IMR-90 (cell line): ENCODE measurements around the gene DOK6. TPM values are rescaled to one million over a fixed set of nuclear protein-coding genes. Genes with fewer than 3 reads are reported as not detected.

Experiments used
- ATAC-seq: fragments of 200-7000 bp; cut with Tn5 transposase; 2 replicates; pipeline ENCODE4 v1.9.1; 2020; ENCODE audit warnings: low read depth, mild to moderate bottlenecking, moderate library complexity
- BruUV-seq: library from RNA; stranded (reverse); fragments of 400-500 nt; replicated peaks from 2 replicates; lab custom pipeline; 2021; lab: Mats Ljungman, UMichigan
- CTCF ChIA-PET: fragments of 300-600 bp; formaldehyde crosslinking; extraction: SDS; loops from one replicate; lab custom pipeline; 2021; ENCODE audit warnings: antibody characterized with exemption; lab: Yijun Ruan, JAX
- POLR2A ChIA-PET: fragments of 300-600 bp; sonication (Branson Sonifier 250); formaldehyde crosslinking; loops from one replicate; lab custom pipeline; 2022; ENCODE audit warnings: antibody characterized with exemption; ENCODE audit not compliant: unreplicated experiment; lab: Charles Lee
- DNase-seq: peaks from one replicate; pipeline ENCODE4 v3.0.0; 2013
- H2AFZ ChIP-seq: replicated peaks from 2 replicates; pipeline ENCODE3; 2013; ENCODE audit warnings: low read length, mild to moderate bottlenecking; ENCODE audit not compliant: poor library complexity
- H2AK5ac ChIP-seq: 2 replicates; pipeline ENCODE4 v1.6.1; 2013; ENCODE audit warnings: low read depth, low read length, inconsistent platforms
- H2AK9ac ChIP-seq: replicated peaks from 2 replicates; pipeline ENCODE3; 2013; ENCODE audit warnings: mild to moderate bottlenecking, low read depth, low read length, moderate library complexity; ENCODE audit not compliant: poor library complexity
- H2BK120ac ChIP-seq: 2 replicates; pipeline ENCODE4 v1.6.1; 2013; ENCODE audit warnings: low read depth, low read length, inconsistent platforms
- H2BK15ac ChIP-seq: 3 replicates; pipeline ENCODE4 v1.6.1; 2013; ENCODE audit warnings: low read depth, low read length, inconsistent platforms
- H2BK20ac ChIP-seq: 2 replicates; pipeline ENCODE4 v1.6.1; 2013; ENCODE audit warnings: low read depth, mild to moderate bottlenecking, inconsistent platforms, low read length, moderate library complexity
- H2BK5ac ChIP-seq: 2 replicates; pipeline ENCODE4 v1.6.1; 2013; ENCODE audit warnings: mild to moderate bottlenecking, low read depth, low read length, inconsistent platforms; ENCODE audit not compliant: poor library complexity, severe bottlenecking
- H3K14ac ChIP-seq: replicated peaks from 2 replicates; pipeline ENCODE4 v1.6.1; 2013; ENCODE audit warnings: low read depth, low read length, inconsistent platforms
- H3K18ac ChIP-seq: 2 replicates; pipeline ENCODE4 v1.6.1; 2013; ENCODE audit warnings: low read depth, low read length, control low read depth
- H3K23ac ChIP-seq: 2 replicates; pipeline ENCODE4 v1.6.1; 2013; ENCODE audit warnings: low read depth, low read length, inconsistent platforms
- H3K27ac ChIP-seq: 2 replicates; pipeline ENCODE4 v1.5.1; 2013; ENCODE audit warnings: mild to moderate bottlenecking, control low read depth, low read length; ENCODE audit not compliant: insufficient read depth
- H3K27me3 ChIP-seq: 2 replicates; pipeline ENCODE4 v1.6.1; 2013; ENCODE audit warnings: low read length; ENCODE audit not compliant: control insufficient read depth, insufficient read depth
- H3K36me3 ChIP-seq: 2 replicates; pipeline ENCODE4 v1.6.1; 2013; ENCODE audit warnings: low read length, mixed read lengths; ENCODE audit not compliant: control insufficient read depth, insufficient read depth
- H3K4ac ChIP-seq: 2 replicates; pipeline ENCODE4 v1.6.1; 2013; ENCODE audit warnings: low read depth, low read length, inconsistent platforms
- H3K4me1 ChIP-seq: 2 replicates; pipeline ENCODE4 v1.6.1; 2013; ENCODE audit warnings: low read length, mixed read lengths; ENCODE audit not compliant: control insufficient read depth, insufficient read depth
- H3K4me2 ChIP-seq: 2 replicates; pipeline ENCODE4 v1.6.1; 2013; ENCODE audit warnings: low read depth, mild to moderate bottlenecking, control low read depth, low read length, moderate library complexity
- H3K4me3 ChIP-seq: 2 replicates; pipeline ENCODE4 v1.5.1; 2013; ENCODE audit warnings: low read depth, mild to moderate bottlenecking, control low read depth, low read length, moderate library complexity; ENCODE audit not compliant: insufficient read depth
- H3K56ac ChIP-seq: 2 replicates; pipeline ENCODE4 v1.6.1; 2013; ENCODE audit warnings: low read length, inconsistent platforms; ENCODE audit not compliant: insufficient read depth; ENCODE audit errors: extremely low read depth
- H3K79me1 ChIP-seq, 2 experiments: 2 replicates each; pipeline ENCODE4 v1.6.1; 2013; ENCODE audit warnings: low read length in 2 of 2, inconsistent platforms in 1 of 2, low read depth in 1 of 2
- H3K9ac ChIP-seq: 2 replicates; pipeline ENCODE4 v1.6.1; 2013; ENCODE audit warnings: low read depth, low read length, control low read depth
- H3K9me1 ChIP-seq: 2 replicates; pipeline ENCODE4 v1.6.1; 2013; ENCODE audit warnings: low read length, inconsistent platforms; ENCODE audit not compliant: insufficient read depth
- H3K9me3 ChIP-seq: 2 replicates; pipeline ENCODE4 v1.6.1; 2013; ENCODE audit warnings: low read length; ENCODE audit not compliant: control insufficient read depth, insufficient read depth
- H4K20me1 ChIP-seq: 2 replicates; pipeline ENCODE4 v1.6.1; 2013; ENCODE audit warnings: low read length, inconsistent platforms; ENCODE audit not compliant: insufficient read depth
- H4K5ac ChIP-seq: 2 replicates; pipeline ENCODE4 v1.6.1; 2013; ENCODE audit warnings: mild to moderate bottlenecking, low read depth, low read length, control low read depth
- H4K8ac ChIP-seq, 2 experiments: 2 replicates each; pipeline ENCODE4 v1.6.1; 2013; ENCODE audit warnings: low read depth in 2 of 2, low read length in 2 of 2, control low read depth in 1 of 2, inconsistent platforms in 1 of 2
- H4K91ac ChIP-seq: 2 replicates; pipeline ENCODE4 v1.6.1; 2013; ENCODE audit warnings: low read depth, low read length, inconsistent platforms; ENCODE audit not compliant: insufficient read depth
- BHLHE40 ChIP-seq: fragments of 150-350 bp; IDR thresholded peaks from 2 replicates; pipeline ENCODE4 v1.6.1; 2016; ENCODE audit warnings: mild to moderate bottlenecking, low read depth, low read length
- CEBPB ChIP-seq: IDR thresholded peaks from 2 replicates; pipeline ENCODE4 v1.6.1; 2012; ENCODE audit warnings: low read depth, low read length, improper control_type of control experiment
- CHD1 ChIP-seq: IDR thresholded peaks from 2 replicates; pipeline ENCODE4 v1.6.1; 2012; ENCODE audit warnings: low read depth, low read length, improper control_type of control experiment
- CTCF ChIP-seq: conservative IDR thresholded peaks from 2 replicates; pipeline ENCODE4 v1.5.1; 2012; ENCODE audit warnings: mild to moderate bottlenecking, low read depth, low read length, improper control_type of control experiment
- ELK1 ChIP-seq: fragments of 150-350 bp; IDR thresholded peaks from 2 replicates; pipeline ENCODE4 v1.6.1; 2016; ENCODE audit warnings: low read depth, mild to moderate bottlenecking, low read length, moderate library complexity, borderline replicate concordance
- FOS ChIP-seq: fragments of 150-350 bp; IDR thresholded peaks from 2 replicates; pipeline ENCODE4 v1.6.1; 2016; ENCODE audit warnings: low read depth, low read length
- MAFK ChIP-seq: IDR thresholded peaks from 2 replicates; pipeline ENCODE4 v1.6.1; 2012; ENCODE audit warnings: low read depth, low read length, improper control_type of control experiment
- MAZ ChIP-seq: IDR thresholded peaks from 2 replicates; pipeline ENCODE4 v1.6.1; 2012; ENCODE audit warnings: low read depth, mild to moderate bottlenecking, low read length, improper control_type of control experiment, moderate library complexity, borderline replicate concordance
- MXI1 ChIP-seq: IDR thresholded peaks from 2 replicates; pipeline ENCODE4 v1.6.1; 2012; ENCODE audit warnings: low read depth, mild to moderate bottlenecking, low read length, moderate library complexity, borderline replicate concordance
- NFE2L2 ChIP-seq: fragments of 150-350 bp; IDR thresholded peaks from 2 replicates; pipeline ENCODE4 v1.6.1; 2016; ENCODE audit warnings: low read depth, mild to moderate bottlenecking, low read length
- POLR2A ChIP-seq: IDR thresholded peaks from 2 replicates; pipeline ENCODE4 v1.6.1; 2012; ENCODE audit warnings: mild to moderate bottlenecking, low read depth, low read length
- RAD21 ChIP-seq: IDR thresholded peaks from 2 replicates; pipeline ENCODE4 v1.6.1; 2012; ENCODE audit warnings: low read length, improper control_type of control experiment
- RCOR1 ChIP-seq: IDR thresholded peaks from 2 replicates; pipeline ENCODE4 v1.6.1; 2012; ENCODE audit warnings: mild to moderate bottlenecking, low read length, improper control_type of control experiment; ENCODE audit not compliant: insufficient replicate concordance
- RFX5 ChIP-seq: IDR thresholded peaks from 2 replicates; pipeline ENCODE4 v1.8.0; 2012; ENCODE audit warnings: low read depth, mild to moderate bottlenecking, low read length, moderate library complexity
- SMC3 ChIP-seq: fragments of 150-350 bp; IDR thresholded peaks from 2 replicates; pipeline ENCODE4 v1.6.1; 2016; ENCODE audit warnings: low read depth, mild to moderate bottlenecking, antibody characterized with exemption, low read length, moderate library complexity
- WGBS, 2 experiments: methylation state at CpG; one replicate each; pipeline versions ENCODE4 v1.1.5 to v1.1.7; 2013; ENCODE audit warnings: missing lambda C conversion rate in 2 of 2; ENCODE audit not compliant: insufficient read length in 1 of 2; ENCODE audit errors: extremely low coverage in 2 of 2; 5-methylcytosine and 5-hydroxymethylcytosine counted together
- dilution Hi-C: fragments of 300-500 bp; cut with HindIII; formaldehyde crosslinking; loops from one replicate; pipeline ENCODE4 v1.14.3; 2018; ENCODE audit warnings: low sequenced_read_pairs; ENCODE audit not compliant: unreplicated experiment
- in situ Hi-C: fragments of 300-500 bp; cut with MboI; formaldehyde crosslinking; loops from 3 replicates; pipeline ENCODE4 v1.14.3; 2019; ENCODE audit warnings: low sequenced_read_pairs, inconsistent platforms, mixed read lengths
- intact Hi-C: fragments of 100-400 bp; cut with micrococcal nuclease; formaldehyde crosslinking; loops from 2 replicates; pipeline ENCODE4 v1.10.0; 2022
- polyA plus RNA-seq, 3 experiments: library from polyadenylated mRNA; depleted of rRNA; stranded (reverse); fragments of >200 nt; gene quantifications; 2 replicates each; pipeline ENCODE4 v1.2.3, GENCODE V29; 2012; ENCODE audit warnings: low replicate concordance in 1 of 3
- total RNA-seq: library from RNA; depleted of rRNA; stranded (reverse); fragments of >200 nt; gene quantifications from 2 replicates; pipeline ENCODE4 v1.2.3, GENCODE V29; 2012
- TF ChIP-seq, protein P1 (sequence below): fragments of 150-350 bp; IDR thresholded peaks from 2 replicates; pipeline ENCODE4 v1.6.1; 2017; ENCODE audit warnings: mild to moderate bottlenecking, antibody characterized with exemption, low read length, low read depth

The DOK6 gene
- total and polyA plus RNA-seq, 2 of the 4 experiments (the other 2 are of a cell fraction) = 1.9 to 2.7 TPM

DNA sequence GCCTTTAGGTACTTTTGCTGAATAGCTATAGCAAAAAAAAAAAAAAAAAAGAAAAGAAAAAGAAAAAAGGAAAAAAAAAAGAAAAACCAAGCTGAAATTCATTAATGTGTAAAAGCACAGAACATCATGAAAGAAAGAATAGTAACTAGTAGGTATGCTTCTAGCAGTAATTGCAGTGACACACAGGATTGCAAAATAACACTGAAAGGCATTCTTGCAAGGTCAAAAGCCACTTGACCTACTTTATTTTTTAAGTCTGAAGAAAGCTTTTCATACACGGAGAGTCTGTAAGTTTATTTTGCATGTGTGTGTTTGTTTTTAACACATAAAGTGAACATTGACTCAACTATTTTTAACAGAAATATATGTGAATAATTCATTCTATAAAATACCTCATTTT is 54.4 kb downstream of the DOK6 start:
- TF ChIP-seq, protein P1, sequence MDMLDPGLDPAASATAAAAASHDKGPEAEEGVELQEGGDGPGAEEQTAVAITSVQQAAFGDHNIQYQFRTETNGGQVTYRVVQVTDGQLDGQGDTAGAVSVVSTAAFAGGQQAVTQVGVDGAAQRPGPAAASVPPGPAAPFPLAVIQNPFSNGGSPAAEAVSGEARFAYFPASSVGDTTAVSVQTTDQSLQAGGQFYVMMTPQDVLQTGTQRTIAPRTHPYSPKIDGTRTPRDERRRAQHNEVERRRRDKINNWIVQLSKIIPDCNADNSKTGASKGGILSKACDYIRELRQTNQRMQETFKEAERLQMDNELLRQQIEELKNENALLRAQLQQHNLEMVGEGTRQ = no peak
- TF ChIP-seq POLR2A (no peak), RAD21 (no peak), MAFK (no peak), CEBPB (no peak), MXI1 (no peak), SMC3 (no peak), BHLHE40 (no peak), CTCF (no peak), FOS (no peak), RCOR1 (no peak), ELK1 (no peak), MAZ (no peak), NFE2L2 (no peak), RFX5 (no peak), CHD1 (no peak)
- no peak overlapping the region for H3K4ac ChIP-seq
- POLR2A ChIA-PET = interaction anchor here (0.6 kb wide), 1 partner anchor 976 kb away, joined by 8 read pairs; no protein-coding TSS in a partner anchor
- no peak overlapping the region for H2BK20ac ChIP-seq
- no peaks in the 10 kb centered on the region for H3K27me3 ChIP-seq
- H4K5ac ChIP-seq = no peak overlapping the region
- H2BK120ac ChIP-seq = no peak overlapping the region
- in situ Hi-C loops = no loop called here
- no CpG with 5 or more reads among the region's 1 CpG for WGBS, 2 experiments
- ATAC-seq = no peak
- no peak overlapping the region for H4K91ac ChIP-seq
- H3K4me2 ChIP-seq = no peak overlapping the region
- no peak overlapping the region for H2AK5ac ChIP-seq
- no peak overlapping the region for H3K14ac ChIP-seq
- CTCF ChIA-PET = interaction anchor here (0.7 kb wide), 1 partner anchor 549 kb away, joined by 3 read pairs; no protein-coding TSS in a partner anchor
- H3K56ac ChIP-seq = no peak overlapping the region
- no peak overlapping the region for H3K23ac ChIP-seq
- H3K4me1 ChIP-seq = no peaks in the 10 kb centered on the region
- H3K9ac ChIP-seq = no peak overlapping the region
- no TSS peak for BruUV-seq
- H4K20me1 ChIP-seq = no peaks in the 10 kb centered on the region
- H3K4me3 ChIP-seq = no peak overlapping the region
- intact Hi-C loops = no loop called here
- no peaks in the 10 kb centered on the region for H3K36me3 ChIP-seq
- DNase-seq = no peak
- H2AK9ac ChIP-seq = no peak overlapping the region
- H3K9me1 ChIP-seq = no peaks in the 10 kb centered on the region
- dilution Hi-C loops = no loop called here
- H4K8ac ChIP-seq = no peak overlapping the region
- no peak overlapping the region for H3K18ac ChIP-seq
- H3K9me3 ChIP-seq = no peaks in the 10 kb centered on the region
- no peak overlapping the region for H2BK15ac ChIP-seq
- H3K27ac ChIP-seq = no peak overlapping the region
- no peaks in the 10 kb centered on the region for H3K79me1 ChIP-seq
- no peak overlapping the region for H2BK5ac ChIP-seq
- no peak overlapping the region for H2AFZ ChIP-seq
